Liver (tissue), 9 donors: ENCODE measurements around the gene CCDC61. TPM values are rescaled to one million over a fixed set of nuclear protein-coding genes. Genes with fewer than 3 reads are reported as not detected.

Experiments used
- DNase-seq: peaks from one replicate; pipeline ENCODE4 v3.0.0-alpha.2; 2017; ENCODE audit warnings: low spot score
- H3K27ac ChIP-seq, 2 donors: one replicate each; pipeline ENCODE4 v1.7.0; 2013; ENCODE audit warnings: inconsistent platforms in 2 of 2, low read length in 2 of 2, control low read depth in 1 of 2, low read depth in 1 of 2, mild to moderate bottlenecking in 1 of 2
- H3K27me3 ChIP-seq, 4 donors: one replicate each; pipeline versions ENCODE4 v1.6.1 to v1.7.0; 2013; ENCODE audit warnings: low read length in 3 of 4, inconsistent platforms in 1 of 4, mild to moderate bottlenecking in 1 of 4, moderate library complexity in 1 of 4; ENCODE audit not compliant: control insufficient read depth in 4 of 4, insufficient read depth in 4 of 4
- H3K36me3 ChIP-seq, 4 donors: one replicate each; pipeline versions ENCODE4 v1.6.1 to v1.7.0; 2013; ENCODE audit warnings: low read length in 3 of 4, mild to moderate bottlenecking in 3 of 4, low read depth in 1 of 4, moderate library complexity in 1 of 4; ENCODE audit not compliant: control insufficient read depth in 4 of 4, insufficient read depth in 3 of 4
- H3K4me1 ChIP-seq, 4 donors: one replicate each; pipeline versions ENCODE4 v1.6.1 to v1.7.0; 2013; ENCODE audit warnings: low read length in 3 of 4, mild to moderate bottlenecking in 3 of 4, moderate library complexity in 1 of 4; ENCODE audit not compliant: control insufficient read depth in 4 of 4, insufficient read depth in 4 of 4
- H3K4me3 ChIP-seq, 3 donors: one replicate each; pipeline versions ENCODE4 v1.6.1 to v1.7.0; 2013; ENCODE audit warnings: low read length in 3 of 3, control low read depth in 1 of 3, low read depth in 1 of 3, mild to moderate bottlenecking in 1 of 3
- H3K9ac ChIP-seq, 2 donors: one replicate each; pipeline ENCODE4 v1.7.0; 2013; ENCODE audit warnings: low read length in 2 of 2, mild to moderate bottlenecking in 2 of 2, moderate library complexity in 2 of 2, control low read depth in 1 of 2, low read depth in 1 of 2
- H3K9me3 ChIP-seq, 4 donors: one replicate each; pipeline versions ENCODE4 v1.6.1 to v1.7.0; 2013; ENCODE audit warnings: low read length in 3 of 4; ENCODE audit not compliant: control insufficient read depth in 4 of 4
- ATF3 ChIP-seq: IDR thresholded peaks from 2 replicates; pipeline ENCODE4 v1.6.1; 2016; ENCODE audit warnings: antibody characterized with exemption
- CTCF ChIP-seq: fragments of 150-350 bp; IDR thresholded peaks from 2 replicates; pipeline ENCODE4 v1.5.1; 2017; ENCODE audit warnings: improper control_type of control experiment, low read depth, low read length; ENCODE audit not compliant: missing input control
- EGR1 ChIP-seq, 2 donors: IDR thresholded peaks; 2 replicates each; pipeline ENCODE4 v1.6.1; 2016 to 2018; ENCODE audit warnings: antibody characterized with exemption in 2 of 2, low read depth in 2 of 2
- FOXA1 ChIP-seq: IDR thresholded peaks from 2 replicates; pipeline ENCODE4 v1.6.1; 2016; ENCODE audit warnings: antibody characterized with exemption
- FOXA2 ChIP-seq: IDR thresholded peaks from 2 replicates; pipeline ENCODE4 v1.6.1; 2016; ENCODE audit warnings: antibody characterized with exemption
- GABPA ChIP-seq, 2 donors: IDR thresholded peaks in 1 of 2; conservative IDR thresholded peaks in 1 of 2; 2 replicates each; pipeline ENCODE4 v1.6.1; 2016; ENCODE audit warnings: antibody characterized with exemption in 2 of 2, mild to moderate bottlenecking in 1 of 2, moderate library complexity in 1 of 2
- HNF4A ChIP-seq, 2 donors: conservative IDR thresholded peaks; 2 replicates each; pipeline ENCODE4 v1.6.1; 2016; ENCODE audit warnings: antibody characterized with exemption in 2 of 2, mild to moderate bottlenecking in 2 of 2
- HNF4G ChIP-seq: IDR thresholded peaks from 2 replicates; pipeline ENCODE4 v1.6.1; 2016; ENCODE audit warnings: antibody characterized with exemption
- JUND ChIP-seq, 2 donors: IDR thresholded peaks; 2 replicates each; pipeline ENCODE4 v1.6.1; 2016; ENCODE audit warnings: antibody characterized with exemption in 2 of 2
- MAX ChIP-seq: IDR thresholded peaks from 2 replicates; pipeline ENCODE4 v1.6.1; 2016; ENCODE audit warnings: antibody characterized with exemption
- NR2F2 ChIP-seq: IDR thresholded peaks from 2 replicates; pipeline ENCODE4 v1.6.1; 2016; ENCODE audit warnings: antibody characterized with exemption
- RAD21 ChIP-seq, 2 donors: IDR thresholded peaks; 2 replicates each; pipeline ENCODE4 v1.6.1; 2016; ENCODE audit warnings: antibody characterized with exemption in 2 of 2, mild to moderate bottlenecking in 2 of 2
- REST ChIP-seq: IDR thresholded peaks from 2 replicates; pipeline ENCODE4 v1.6.1; 2016; ENCODE audit warnings: antibody characterized with exemption, mild to moderate bottlenecking
- RXRA ChIP-seq, 2 donors: IDR thresholded peaks; 2 replicates each; pipeline ENCODE4 v1.6.1; 2017 to 2018; ENCODE audit warnings: antibody characterized with exemption in 2 of 2, mild to moderate bottlenecking in 1 of 2
- SP1 ChIP-seq: IDR thresholded peaks from 2 replicates; pipeline ENCODE4 v1.6.1; 2018; ENCODE audit warnings: antibody characterized with exemption, mild to moderate bottlenecking
- TAF1 ChIP-seq: conservative IDR thresholded peaks from 2 replicates; pipeline ENCODE4 v1.6.1; 2016; ENCODE audit warnings: antibody characterized with exemption, mild to moderate bottlenecking
- YY1 ChIP-seq: IDR thresholded peaks from 2 replicates; pipeline ENCODE4 v1.6.1; 2016; ENCODE audit warnings: antibody characterized with exemption, mild to moderate bottlenecking
- ZBTB33 ChIP-seq: IDR thresholded peaks from 2 replicates; pipeline ENCODE4 v1.6.1; 2016; ENCODE audit warnings: antibody characterized with exemption
- WGBS: extraction: QIAGEN DNeasy Blood & Tissue Kit; methylation state at CpG from one replicate; pipeline ENCODE4 v1.1.7; 2013; 5-methylcytosine and 5-hydroxymethylcytosine counted together
- polyA plus RNA-seq, 2 donors: library from polyadenylated mRNA; stranded (reverse) in 1 of 2; unstranded in 1 of 2; fragments of 200-250 nt in 1 of 2; fragments of >200 nt in 1 of 2; fragmentation: Nextera tagmentation in 1 of 2; extraction: Ambion mirVana in 1 of 2; gene quantifications; one replicate each; pipeline versions ENCODE4 v1.2.1 to v1.2.3, GENCODE V29; 2013 to 2015
- total RNA-seq, 2 donors: library from RNA; depleted of rRNA; stranded (reverse); fragments of >200 nt; gene quantifications; one replicate each; pipeline ENCODE4 v1.2.3, GENCODE V29; 2014
- donor health status: healthy.
- donor health status: healthy.
- donor health status: healthy.
- donor health status: healthy.
- donor health status: healthy.

Gene CCDC61
- total and polyA plus RNA-seq, 4 donors, result 1.7 to 6.3 (median 2.9) TPM

GRCh38 chr19:45968626-45969025 is 26.6 kb upstream of the CCDC61 start:
- Histone ChIP-seq H3K9me3 (no peaks in the 10 kb centered on the region), H3K36me3 (no peaks in the 10 kb centered on the region)
- TF ChIP-seq TAF1, result no peak
- no peak for TF ChIP-seq NR2F2
- no peak for TF ChIP-seq ZBTB33
- no peak for TF ChIP-seq REST
- TF ChIP-seq ATF3, result no peak
- TF ChIP-seq EGR1 (IDR thresholded peaks at IDR 0.05; ENCODE audit: low read depth in 2 of 2), result no peak
- TF ChIP-seq RAD21 (IDR thresholded peaks at IDR 0.05), result no peak
- TF ChIP-seq CTCF, result no peak
- no peak for TF ChIP-seq HNF4A (conservative IDR thresholded peaks at IDR 0.05)
- TF ChIP-seq FOXA2, result no peak
- TF ChIP-seq RXRA (IDR thresholded peaks at IDR 0.05), result no peak
- no peak for TF ChIP-seq GABPA (IDR thresholded peaks at IDR 0.05 in 1 of 2, conservative IDR thresholded peaks at IDR 0.05 in 1 of 2)
- TF ChIP-seq HNF4G, result no peak
- no peak for TF ChIP-seq FOXA1
- TF ChIP-seq JUND (IDR thresholded peaks at IDR 0.05), result no peak
- no peak for TF ChIP-seq SP1
- TF ChIP-seq MAX, result no peak
- TF ChIP-seq YY1, result no peak

More at GRCh38 chr19:45968626-45969025, 26.6 kb upstream of the CCDC61 start:
- Histone ChIP-seq H3K27ac (no peak overlapping the region), H3K4me3 (no peak overlapping the region), H3K27me3 (peaks cover 0 to 16% (median 1%) of the 10 kb centered on the region in 4 donors), H3K9ac (no peak overlapping the region), H3K4me1 (peaks cover 0 to 2% (median 0%) of the 10 kb centered on the region in 4 donors)
- DNase-seq, result no peak
- WGBS, result 72% methylated on average over 9 of the region's 9 CpGs
